ENCODE data around the gene MGAM2.

MGAM2 gene

GRCh38 chr7:142150356-142150755 is 38.8 kb downstream of the MGAM2 start:
- H3K4me1 ChIP-seq: no peaks in the 10 kb centered on the region
- no peaks in the 10 kb centered on the region for H3K27me3 ChIP-seq
- H3K36me3 ChIP-seq: no peaks in the 10 kb centered on the region
- TF ChIP-seq, protein P1, sequence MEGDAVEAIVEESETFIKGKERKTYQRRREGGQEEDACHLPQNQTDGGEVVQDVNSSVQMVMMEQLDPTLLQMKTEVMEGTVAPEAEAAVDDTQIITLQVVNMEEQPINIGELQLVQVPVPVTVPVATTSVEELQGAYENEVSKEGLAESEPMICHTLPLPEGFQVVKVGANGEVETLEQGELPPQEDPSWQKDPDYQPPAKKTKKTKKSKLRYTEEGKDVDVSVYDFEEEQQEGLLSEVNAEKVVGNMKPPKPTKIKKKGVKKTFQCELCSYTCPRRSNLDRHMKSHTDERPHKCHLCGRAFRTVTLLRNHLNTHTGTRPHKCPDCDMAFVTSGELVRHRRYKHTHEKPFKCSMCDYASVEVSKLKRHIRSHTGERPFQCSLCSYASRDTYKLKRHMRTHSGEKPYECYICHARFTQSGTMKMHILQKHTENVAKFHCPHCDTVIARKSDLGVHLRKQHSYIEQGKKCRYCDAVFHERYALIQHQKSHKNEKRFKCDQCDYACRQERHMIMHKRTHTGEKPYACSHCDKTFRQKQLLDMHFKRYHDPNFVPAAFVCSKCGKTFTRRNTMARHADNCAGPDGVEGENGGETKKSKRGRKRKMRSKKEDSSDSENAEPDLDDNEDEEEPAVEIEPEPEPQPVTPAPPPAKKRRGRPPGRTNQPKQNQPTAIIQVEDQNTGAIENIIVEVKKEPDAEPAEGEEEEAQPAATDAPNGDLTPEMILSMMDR (IDR thresholded peaks at IDR 0.05): no peak
- no peak overlapping the region for H3K4me3 ChIP-seq
- no peaks in the 10 kb centered on the region for H3K9me3 ChIP-seq
- intact Hi-C loops (cut with DNase I; ENCODE audit: low total_unique reads): no loop called here
- H3K27ac ChIP-seq: no peak overlapping the region
- DNase-seq: no peak

GRCh38 chr7:142150869-142151268 is 39.4 kb downstream of the MGAM2 start:
- no peaks in the 10 kb centered on the region for H3K4me1 ChIP-seq
- H3K27me3 ChIP-seq: no peaks in the 10 kb centered on the region
- H3K4me3 ChIP-seq: no peak overlapping the region
- intact Hi-C loops (cut with DNase I; ENCODE audit: low total_unique reads): no loop called here
- no peaks in the 10 kb centered on the region for H3K36me3 ChIP-seq
- no peak overlapping the region for H3K27ac ChIP-seq
- no peaks in the 10 kb centered on the region for H3K9me3 ChIP-seq
- TF ChIP-seq, protein P1 (IDR thresholded peaks at IDR 0.05): no peak
- DNase-seq: no peak

DNA sequence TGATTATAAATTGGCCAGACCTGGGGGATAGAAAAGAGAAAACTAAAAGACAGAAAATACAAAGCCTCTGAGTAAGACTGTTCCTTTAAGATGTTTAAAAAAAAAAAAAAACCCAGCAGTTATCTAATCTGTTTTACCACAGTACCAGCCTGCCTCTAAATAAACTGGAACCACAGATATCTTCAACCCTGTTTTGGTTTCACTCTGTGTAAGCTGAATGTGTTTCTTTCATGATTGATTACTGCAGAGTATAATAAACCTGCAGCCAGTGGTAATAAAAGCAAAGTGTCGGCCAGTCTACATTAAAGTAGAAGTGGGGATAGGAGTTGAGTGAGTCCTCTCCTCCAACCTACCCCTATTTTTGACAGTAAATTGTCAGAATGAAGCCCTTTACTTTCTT is 40.6 kb downstream of the MGAM2 start:
- no peaks in the 10 kb centered on the region for H3K36me3 ChIP-seq
- H3K4me1 ChIP-seq: no peaks in the 10 kb centered on the region
- H3K27me3 ChIP-seq: no peaks in the 10 kb centered on the region
- TF ChIP-seq, protein P1 (IDR thresholded peaks at IDR 0.05): no peak
- DNase-seq: no peak
- H3K27ac ChIP-seq: no peak overlapping the region
- intact Hi-C loops (cut with DNase I; ENCODE audit: low total_unique reads): no loop called here
- no peaks in the 10 kb centered on the region for H3K9me3 ChIP-seq
- H3K4me3 ChIP-seq: no peak overlapping the region

GRCh38 chr7:142153400-142153799 is 41.9 kb downstream of the MGAM2 start:
- intact Hi-C loops (cut with DNase I; ENCODE audit: low total_unique reads): no loop called here
- H3K27me3 ChIP-seq: no peaks in the 10 kb centered on the region
- TF ChIP-seq, protein P1 (IDR thresholded peaks at IDR 0.05): no peak
- H3K9me3 ChIP-seq: no peaks in the 10 kb centered on the region
- no peaks in the 10 kb centered on the region for H3K36me3 ChIP-seq
- H3K4me1 ChIP-seq: no peaks in the 10 kb centered on the region
- H3K4me3 ChIP-seq: no peak overlapping the region
- DNase-seq: no peak
- no peak overlapping the region for H3K27ac ChIP-seq

DNA sequence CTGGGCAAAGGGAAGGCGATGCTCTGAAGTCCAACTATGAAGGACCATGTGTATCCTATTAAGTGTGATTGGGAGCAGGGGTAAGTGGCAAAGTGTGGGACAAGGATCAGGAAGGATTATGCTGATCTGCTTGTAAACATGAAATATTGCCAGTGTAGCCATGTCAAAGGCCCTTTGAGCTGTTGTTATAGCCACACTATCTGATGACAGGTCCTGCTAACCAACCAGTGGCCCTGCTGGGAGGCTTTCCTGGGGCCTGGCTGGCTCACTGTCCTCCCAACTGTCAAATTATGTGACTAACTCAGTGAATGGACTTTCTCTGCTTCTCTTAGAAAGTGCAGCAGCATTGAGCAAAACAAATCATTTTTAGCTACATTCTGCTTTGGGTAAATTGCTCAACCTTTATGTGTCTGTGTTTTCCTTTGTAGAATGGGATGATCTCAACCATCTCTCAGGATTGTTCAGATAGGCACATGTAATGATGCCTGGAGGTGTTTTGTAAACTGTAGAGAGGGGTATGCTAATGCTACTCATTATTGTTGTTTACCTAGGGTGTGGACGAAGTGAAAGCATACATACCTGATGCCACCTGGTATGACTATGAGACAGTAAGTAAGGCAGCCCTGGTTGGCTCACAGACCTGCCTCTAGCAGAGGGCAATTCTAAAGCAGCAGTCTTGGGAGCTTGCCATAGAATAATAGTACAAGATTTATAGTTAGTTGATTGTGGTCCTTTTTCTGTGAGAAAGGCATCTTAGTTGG is 47.4 kb downstream of the MGAM2 start:
- intact Hi-C loops (cut with DNase I; ENCODE audit: low total_unique reads): no loop called here
- DNase-seq: no peak
- Histone ChIP-seq H3K27ac (no peak overlapping the region), H3K9me3 (no peaks in the 10 kb centered on the region), H3K4me3 (no peak overlapping the region), H3K27me3 (no peaks in the 10 kb centered on the region), H3K36me3 (no peaks in the 10 kb centered on the region), H3K4me1 (no peaks in the 10 kb centered on the region)
- TF ChIP-seq, protein P1 (IDR thresholded peaks at IDR 0.05): no peak
